Upper lobe of right lung (tissue), 1 donor: ENCODE measurements around the gene DNAH10. TPM values are rescaled to one million over a fixed set of nuclear protein-coding genes. Genes with fewer than 3 reads are reported as not detected.
"Not testable (repeated sequence)": the region's sequence is repeated elsewhere in the genome, so short reads cannot be mapped to it uniquely, and the experiment has no call there.

ENCODE experiments used
- ATAC-seq: fragments of 200-7000 bp; cut with Tn5 transposase; one replicate; pipeline ENCODE4 v1.9.1; 2020; ENCODE audit warnings: mild to moderate bottlenecking, moderate library complexity
- DNase-seq: peaks from one replicate; pipeline ENCODE4 v3.0.0-alpha.2; 2020
- H3K27ac ChIP-seq: fragments of 200-600 bp; one replicate; pipeline ENCODE4 v1.8.0; 2022
- H3K27me3 ChIP-seq: fragments of 200-600 bp; one replicate; pipeline ENCODE4 v1.8.0; 2022; ENCODE audit warnings: mild to moderate bottlenecking
- H3K36me3 ChIP-seq: fragments of 200-600 bp; one replicate; pipeline ENCODE4 v1.8.0; 2022
- H3K4me1 ChIP-seq: fragments of 200-600 bp; one replicate; pipeline ENCODE4 v1.8.0; 2022
- H3K4me3 ChIP-seq: fragments of 200-600 bp; one replicate; pipeline ENCODE4 v1.8.0; 2022; ENCODE audit warnings: mild to moderate bottlenecking
- H3K9me3 ChIP-seq: fragments of 200-600 bp; one replicate; pipeline ENCODE4 v1.8.0; 2022
- intact Hi-C: fragments of 100-400 bp; cut with DNase I; formaldehyde crosslinking; loops from one replicate; pipeline ENCODE4 v1.11.0; 2022
- total RNA-seq: library from RNA; stranded (reverse); fragmentation: NEBNext Ultra II Directional; extraction: Animal tissue kit (Norgen Biotek cat#: 25700); gene quantifications from one replicate; pipeline ENCODE4 v1.2.1, GENCODE V29; 2021
- TF ChIP-seq, protein P1 (sequence below): fragments of 200-600 bp; IDR thresholded peaks from one replicate; pipeline ENCODE4 v1.8.0; 2022; ENCODE audit warnings: antibody characterized with exemption
- donor health status: DM: no; HTN: yes; CAD: no; lungs with severe emphysema.

Gene DNAH10
- total RNA-seq, 1 donor from 2014 or later: 0.23 TPM

DNA sequence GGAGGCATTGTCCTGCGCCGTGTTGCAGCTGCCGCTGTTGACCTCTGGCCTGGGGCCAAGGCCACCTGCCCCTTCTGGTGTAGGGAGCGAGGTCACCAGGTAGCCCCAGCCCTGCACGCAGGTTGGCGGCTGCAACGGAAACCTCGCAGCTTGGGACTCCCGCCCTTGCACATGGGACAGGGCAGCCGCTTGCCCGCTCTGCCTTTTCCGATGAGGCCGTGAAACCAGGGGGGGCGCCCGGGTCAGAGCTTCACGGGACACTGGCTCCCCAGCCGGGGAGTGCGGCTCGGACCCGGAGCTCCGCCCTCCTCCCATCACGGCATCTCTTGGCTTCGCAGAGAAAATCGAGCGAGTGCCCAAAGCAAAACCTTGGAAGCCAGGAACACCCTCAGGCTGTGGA lies 25.4 kb downstream of the DNAH10 start:
- Histone ChIP-seq H3K36me3 (no peaks in the 10 kb centered on the region), H3K4me3 (no peak overlapping the region), H3K4me1 (no peaks in the 10 kb centered on the region), H3K27ac (no peak overlapping the region), H3K9me3 (peaks cover 5% of the 10 kb centered on the region), H3K27me3 (no peaks in the 10 kb centered on the region)
- TF ChIP-seq, protein P1, sequence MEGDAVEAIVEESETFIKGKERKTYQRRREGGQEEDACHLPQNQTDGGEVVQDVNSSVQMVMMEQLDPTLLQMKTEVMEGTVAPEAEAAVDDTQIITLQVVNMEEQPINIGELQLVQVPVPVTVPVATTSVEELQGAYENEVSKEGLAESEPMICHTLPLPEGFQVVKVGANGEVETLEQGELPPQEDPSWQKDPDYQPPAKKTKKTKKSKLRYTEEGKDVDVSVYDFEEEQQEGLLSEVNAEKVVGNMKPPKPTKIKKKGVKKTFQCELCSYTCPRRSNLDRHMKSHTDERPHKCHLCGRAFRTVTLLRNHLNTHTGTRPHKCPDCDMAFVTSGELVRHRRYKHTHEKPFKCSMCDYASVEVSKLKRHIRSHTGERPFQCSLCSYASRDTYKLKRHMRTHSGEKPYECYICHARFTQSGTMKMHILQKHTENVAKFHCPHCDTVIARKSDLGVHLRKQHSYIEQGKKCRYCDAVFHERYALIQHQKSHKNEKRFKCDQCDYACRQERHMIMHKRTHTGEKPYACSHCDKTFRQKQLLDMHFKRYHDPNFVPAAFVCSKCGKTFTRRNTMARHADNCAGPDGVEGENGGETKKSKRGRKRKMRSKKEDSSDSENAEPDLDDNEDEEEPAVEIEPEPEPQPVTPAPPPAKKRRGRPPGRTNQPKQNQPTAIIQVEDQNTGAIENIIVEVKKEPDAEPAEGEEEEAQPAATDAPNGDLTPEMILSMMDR: no peak
- intact Hi-C loops: no loop called here
- ATAC-seq (no peak), DNase-seq (no peak)

DNA sequence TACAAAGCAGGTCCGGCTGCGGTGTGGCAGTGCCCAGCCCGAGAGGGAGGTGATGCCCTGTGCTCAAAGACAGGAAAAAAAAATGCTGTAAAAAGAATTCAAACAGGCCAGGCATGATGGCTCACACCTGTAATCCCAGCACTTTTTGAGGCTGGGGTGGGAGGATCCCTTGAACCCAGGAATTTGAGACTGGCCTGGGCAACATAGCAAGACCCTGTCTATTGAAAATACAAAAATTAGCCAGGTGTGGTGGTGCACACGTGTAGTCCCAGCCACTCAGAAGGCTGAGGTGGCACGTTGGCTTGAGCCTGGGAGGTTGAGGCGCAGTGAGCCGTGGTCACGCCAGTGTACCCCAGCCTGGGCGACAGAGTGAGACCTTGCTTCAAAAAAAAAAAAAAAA lies 26.4 kb downstream of the DNAH10 start:
- H3K36me3 ChIP-seq: no peaks in the 10 kb centered on the region
- no peaks in the 10 kb centered on the region for H3K27me3 ChIP-seq
- ATAC-seq (no peak), DNase-seq (no peak)
- no peaks in the 10 kb centered on the region for H3K4me1 ChIP-seq
- no peak overlapping the region for H3K4me3 ChIP-seq
- no peak overlapping the region for H3K27ac ChIP-seq
- intact Hi-C loops: no loop called here
- peaks cover 5% of the 10 kb centered on the region for H3K9me3 ChIP-seq
- TF ChIP-seq, protein P1: no peak

DNA sequence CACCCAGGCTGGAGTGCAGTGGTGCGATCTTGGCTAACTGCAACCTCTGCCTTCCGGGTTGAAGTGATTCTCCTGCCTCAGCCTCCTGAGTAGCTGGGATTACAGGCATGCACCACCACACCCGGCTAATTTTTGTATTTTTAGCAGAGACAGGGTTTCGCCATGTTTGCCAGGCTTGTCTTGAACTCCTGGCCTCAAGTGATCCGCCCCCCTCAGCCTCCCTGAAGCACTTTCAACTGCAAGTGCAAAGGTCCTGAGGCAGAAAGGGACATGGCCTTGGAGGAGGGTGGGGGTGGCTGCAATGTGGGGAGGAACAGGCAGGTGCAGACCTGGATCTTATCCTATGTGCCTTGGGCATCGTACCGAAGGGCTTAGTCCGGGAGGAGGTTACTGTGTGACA lies 27.3 kb downstream of the DNAH10 start:
- H3K27ac ChIP-seq, DNase-seq, H3K27me3 ChIP-seq, H3K9me3 ChIP-seq, H3K4me1 ChIP-seq, H3K4me3 ChIP-seq, ATAC-seq, intact Hi-C loops, H3K36me3 ChIP-seq: not testable (repeated sequence)

DNA sequence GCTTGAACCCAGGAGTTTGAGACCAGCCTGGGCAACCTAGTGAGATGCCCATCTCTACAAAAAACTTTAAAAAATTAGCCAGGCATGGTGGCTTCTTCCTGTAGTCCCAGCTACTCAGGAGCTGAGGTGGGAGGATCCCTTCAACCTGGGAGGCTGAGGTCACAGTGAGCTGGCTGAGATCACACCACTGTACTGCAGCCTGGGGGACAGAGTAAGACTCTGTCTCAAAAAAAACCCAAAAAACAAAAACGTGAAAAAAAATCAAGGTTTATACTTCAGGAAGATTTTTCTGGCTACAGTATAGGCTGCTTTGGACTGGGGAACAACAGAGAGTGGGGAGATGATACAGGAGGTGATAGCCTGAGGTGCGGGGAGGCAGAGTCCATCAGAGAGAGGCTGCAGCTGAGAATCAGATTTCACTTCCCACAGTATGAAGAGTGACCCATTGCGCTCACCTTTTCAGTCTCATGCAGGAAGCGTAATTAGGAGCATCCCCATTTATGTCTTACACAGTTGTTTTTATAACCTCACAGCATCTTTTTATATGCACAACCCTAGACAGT lies 28.9 kb downstream of the DNAH10 start:
- no peaks in the 10 kb centered on the region for H3K27me3 ChIP-seq
- intact Hi-C loops: no loop called here

DNA sequence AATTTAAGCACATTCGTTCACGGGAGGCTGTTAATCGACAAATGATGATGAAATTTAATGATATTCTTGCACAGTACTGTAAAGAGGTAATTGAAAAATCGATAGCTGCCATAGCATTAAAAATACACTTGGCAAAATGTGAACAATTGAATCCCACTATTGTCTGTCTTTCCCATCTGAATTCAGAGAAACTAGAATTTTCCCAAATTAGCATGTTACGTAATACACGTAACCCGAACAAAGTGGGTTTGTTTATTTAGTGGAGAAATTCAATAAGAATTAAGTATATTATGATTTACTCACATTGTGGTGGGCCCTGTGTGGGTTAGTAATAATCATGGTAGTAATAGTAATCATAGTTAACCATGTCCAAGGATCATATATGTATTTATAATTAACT lies 31.9 kb downstream of the DNAH10 start:
- H3K27me3 ChIP-seq: no peaks in the 10 kb centered on the region
- intact Hi-C loops: no loop called here
- TF ChIP-seq, protein P1: no peak
- no peak for ATAC-seq
- H3K27ac ChIP-seq: no peak overlapping the region
- H3K36me3 ChIP-seq: no peaks in the 10 kb centered on the region
- H3K4me1 ChIP-seq: no peaks in the 10 kb centered on the region
- no peak overlapping the region for H3K4me3 ChIP-seq
- no peak for DNase-seq
- H3K9me3 ChIP-seq: peaks cover 5% of the 10 kb centered on the region

More for the DNA sequence above, 28.9 kb downstream of the DNAH10 start:
- Histone ChIP-seq H3K4me1 (no peaks in the 10 kb centered on the region), H3K27ac (no peak overlapping the region), H3K9me3 (peaks cover 5% of the 10 kb centered on the region), H3K36me3 (no peaks in the 10 kb centered on the region), H3K4me3 (no peak overlapping the region)
- ATAC-seq: no peak
- no peak for DNase-seq
- TF ChIP-seq, protein P1: no peak

DNA sequence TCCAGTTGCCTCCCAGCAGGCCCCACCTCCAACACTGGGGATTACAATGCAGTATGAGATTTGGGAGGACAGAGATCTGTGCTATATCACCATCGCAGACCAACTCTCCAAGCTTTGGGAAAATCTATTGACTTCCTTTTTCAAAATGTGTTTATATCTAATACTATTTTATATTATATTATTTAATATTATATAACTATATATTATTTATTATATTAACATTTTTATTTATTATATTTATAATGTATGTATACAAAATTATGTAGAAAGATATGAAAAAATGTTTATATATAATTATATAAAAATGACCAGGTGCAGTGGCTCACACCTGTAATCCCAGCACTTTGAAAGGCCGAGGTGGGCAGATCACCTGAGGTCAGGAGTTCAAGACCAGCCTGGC lies 36.4 kb downstream of the DNAH10 start:
- no peaks in the 10 kb centered on the region for H3K4me1 ChIP-seq
- no peak for DNase-seq
- no peak overlapping the region for H3K27ac ChIP-seq
- no peaks in the 10 kb centered on the region for H3K27me3 ChIP-seq
- H3K36me3 ChIP-seq: no peaks in the 10 kb centered on the region
- no peak for ATAC-seq
- no peak overlapping the region for H3K4me3 ChIP-seq
- intact Hi-C loops: no loop called here
- TF ChIP-seq, protein P1: no peak
- H3K9me3 ChIP-seq: no peaks in the 10 kb centered on the region
